GM21526 (cell line): ENCODE measurements around the gene NFIA.

Experiments used
- ATAC-seq: cut with Tn5 transposase; IDR thresholded peaks from one replicate; pipeline ENCODE4 v1.9.1; 2021; ENCODE audit warnings: moderate library complexity; ENCODE audit not compliant: unreplicated experiment, low FRiP score

NFIA gene

DNA sequence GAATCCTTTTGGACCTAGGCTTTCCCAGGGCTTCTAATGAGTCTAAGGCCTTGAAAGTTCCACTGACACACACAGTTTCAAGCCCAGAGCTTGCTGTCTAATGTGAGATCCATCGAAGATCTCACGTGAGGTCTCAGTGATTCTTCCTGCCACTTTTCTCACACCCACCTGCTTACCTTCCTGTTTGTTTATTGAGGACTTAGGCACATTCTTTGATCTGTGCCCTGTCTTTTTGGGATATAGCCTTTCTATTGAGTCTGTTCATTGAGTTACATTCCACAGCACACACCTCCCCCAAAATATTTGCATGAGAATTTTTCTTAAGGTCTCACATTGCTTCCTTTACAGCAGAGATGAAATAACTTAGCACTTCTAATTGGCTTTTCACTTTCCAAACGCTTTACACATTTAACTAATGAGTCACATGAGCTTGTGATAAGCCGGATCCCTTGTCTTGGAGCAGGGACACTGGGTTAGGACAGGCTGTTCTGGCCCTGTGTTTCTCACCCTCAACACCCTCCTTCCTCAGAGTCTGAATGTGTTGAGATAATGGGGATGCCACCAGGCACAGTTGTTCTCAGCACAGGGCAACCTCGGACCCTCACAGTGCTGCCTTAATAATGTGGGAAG is 354.2 kb downstream of the NFIA start:
- no peak for ATAC-seq

DNA sequence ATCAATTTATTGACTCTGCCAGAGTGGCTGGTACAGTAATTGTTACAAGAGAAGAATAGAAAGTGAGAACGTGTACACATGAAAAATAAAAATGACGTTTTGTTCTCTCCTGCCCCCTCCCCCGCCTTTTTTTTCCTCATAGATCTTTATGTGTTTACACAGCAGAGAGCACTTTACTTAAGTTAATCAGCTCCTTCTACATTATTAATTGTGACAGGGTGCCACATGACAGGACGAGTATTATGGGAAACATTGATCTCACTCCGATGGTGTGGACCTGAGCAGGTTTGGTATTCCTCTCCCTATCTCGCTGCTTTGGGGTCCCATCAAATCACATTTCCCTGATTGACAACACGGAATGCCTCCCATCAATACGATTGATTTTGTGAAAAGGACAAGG is 356.9 kb downstream of the NFIA start:
- no peak for ATAC-seq

DNA sequence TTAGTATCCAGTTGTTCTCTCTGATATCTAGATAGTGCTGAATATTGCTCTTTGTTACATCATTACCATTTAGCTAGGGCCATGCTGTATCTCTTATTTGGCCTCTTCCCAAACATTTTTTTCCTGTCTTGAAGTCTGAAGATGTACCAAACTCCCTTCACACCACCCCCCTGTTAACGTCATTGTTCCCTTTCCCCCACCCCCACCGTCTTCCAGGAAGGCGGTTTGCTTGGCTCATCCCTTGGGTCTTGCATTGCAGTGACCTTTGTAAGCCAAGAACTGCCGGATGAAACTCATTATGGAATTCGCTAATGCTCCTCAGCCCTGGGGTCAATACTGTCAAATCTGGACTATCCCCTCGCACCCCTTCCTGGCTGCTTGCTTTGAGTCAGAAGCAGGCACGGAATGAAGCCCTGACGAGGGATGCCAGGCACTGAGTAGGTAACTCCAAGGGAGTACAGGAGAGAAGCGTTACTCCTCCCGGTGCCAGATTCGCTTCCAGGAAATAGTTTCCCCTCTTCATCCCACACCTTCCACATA is 359.4 kb downstream of the NFIA start:
- no peak for ATAC-seq

DNA sequence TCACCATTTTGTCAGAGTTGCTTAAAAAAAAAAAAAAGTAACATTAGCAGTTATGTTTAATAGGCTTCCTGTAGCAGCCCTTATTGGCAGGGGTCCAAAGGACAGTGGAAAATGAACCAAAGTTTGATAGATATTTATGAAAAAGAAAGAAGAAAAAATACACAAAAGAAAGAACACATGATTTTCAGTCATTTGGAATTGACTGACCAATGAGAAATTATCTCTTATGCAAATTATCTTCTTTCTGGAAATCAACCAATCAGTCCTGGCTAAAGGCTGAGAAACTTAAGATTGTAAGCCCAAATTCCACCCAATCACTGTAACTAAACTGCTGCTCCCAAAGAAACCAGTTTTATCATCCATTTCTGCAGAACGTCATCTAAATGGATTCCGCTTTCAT is 360.2 kb downstream of the NFIA start:
- no peak for ATAC-seq

DNA sequence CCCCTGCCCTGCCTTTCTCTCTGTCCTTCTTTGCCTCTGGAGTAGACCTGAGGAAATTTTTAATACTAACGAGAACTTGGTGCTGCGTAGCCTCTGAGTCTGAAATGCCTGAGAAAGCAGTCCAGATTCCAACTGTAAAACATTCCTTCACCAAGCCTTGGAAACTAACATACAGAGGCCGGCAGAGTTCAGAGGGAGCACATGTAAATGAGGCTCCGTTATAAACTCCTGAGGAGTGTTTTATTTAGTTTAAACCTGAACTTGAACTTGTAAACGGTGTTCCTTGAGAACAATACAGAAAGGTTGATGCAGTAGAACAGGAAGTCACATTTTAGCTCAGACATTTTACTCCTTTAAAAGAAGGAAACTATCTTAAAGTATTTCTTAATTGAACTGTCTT is 361.9 kb downstream of the NFIA start:
- ATAC-seq = no peak

DNA sequence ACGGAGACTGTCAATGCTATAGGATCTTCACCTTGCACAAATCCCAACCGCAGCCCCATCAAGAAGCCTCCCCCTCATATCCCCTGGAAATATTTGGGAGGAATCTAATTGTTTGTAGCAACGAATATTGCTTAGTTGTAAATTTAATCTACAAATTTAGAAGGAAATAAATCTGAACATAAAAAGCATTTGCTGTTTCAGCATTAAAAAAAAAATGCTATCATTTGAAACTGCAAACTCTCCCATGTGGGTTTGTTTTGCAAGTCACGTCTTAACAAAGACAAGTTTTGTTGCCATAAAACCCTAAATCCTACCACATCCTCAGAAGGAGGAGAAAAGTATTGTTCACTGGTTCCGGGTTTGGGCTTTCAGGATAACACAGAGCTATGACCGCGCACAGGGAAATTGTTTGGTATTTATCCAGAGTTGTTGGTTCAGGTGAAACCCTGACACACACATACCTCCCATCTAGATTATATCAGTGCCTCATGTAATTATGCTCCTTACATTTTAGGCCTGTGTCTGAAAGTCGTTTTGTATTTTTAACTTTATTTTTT is 363.0 kb downstream of the NFIA start:
- no peak for ATAC-seq

DNA sequence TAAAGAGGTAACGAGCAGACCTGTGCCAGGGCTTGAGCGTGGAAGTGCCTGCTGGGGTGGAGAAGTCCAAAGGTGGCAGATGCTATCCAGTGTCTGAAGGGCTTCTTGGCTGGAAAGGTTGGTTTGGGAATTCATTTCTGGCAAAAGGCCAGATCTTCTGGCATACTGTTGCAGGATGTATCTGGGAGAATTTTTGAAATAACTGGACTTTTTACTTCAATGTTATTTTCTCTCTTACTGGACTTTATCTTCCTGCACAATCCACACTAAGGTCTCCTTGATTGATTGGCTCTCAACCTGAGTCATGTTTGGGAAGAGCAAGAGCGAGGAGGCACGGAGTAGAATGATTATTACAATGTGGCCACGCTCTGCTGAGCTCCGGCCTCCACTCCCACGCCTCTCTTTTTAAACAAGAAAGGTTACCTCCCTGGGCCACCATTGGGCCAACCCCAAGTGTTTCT is 364.2 kb downstream of the NFIA start:
- ATAC-seq = no peak

DNA sequence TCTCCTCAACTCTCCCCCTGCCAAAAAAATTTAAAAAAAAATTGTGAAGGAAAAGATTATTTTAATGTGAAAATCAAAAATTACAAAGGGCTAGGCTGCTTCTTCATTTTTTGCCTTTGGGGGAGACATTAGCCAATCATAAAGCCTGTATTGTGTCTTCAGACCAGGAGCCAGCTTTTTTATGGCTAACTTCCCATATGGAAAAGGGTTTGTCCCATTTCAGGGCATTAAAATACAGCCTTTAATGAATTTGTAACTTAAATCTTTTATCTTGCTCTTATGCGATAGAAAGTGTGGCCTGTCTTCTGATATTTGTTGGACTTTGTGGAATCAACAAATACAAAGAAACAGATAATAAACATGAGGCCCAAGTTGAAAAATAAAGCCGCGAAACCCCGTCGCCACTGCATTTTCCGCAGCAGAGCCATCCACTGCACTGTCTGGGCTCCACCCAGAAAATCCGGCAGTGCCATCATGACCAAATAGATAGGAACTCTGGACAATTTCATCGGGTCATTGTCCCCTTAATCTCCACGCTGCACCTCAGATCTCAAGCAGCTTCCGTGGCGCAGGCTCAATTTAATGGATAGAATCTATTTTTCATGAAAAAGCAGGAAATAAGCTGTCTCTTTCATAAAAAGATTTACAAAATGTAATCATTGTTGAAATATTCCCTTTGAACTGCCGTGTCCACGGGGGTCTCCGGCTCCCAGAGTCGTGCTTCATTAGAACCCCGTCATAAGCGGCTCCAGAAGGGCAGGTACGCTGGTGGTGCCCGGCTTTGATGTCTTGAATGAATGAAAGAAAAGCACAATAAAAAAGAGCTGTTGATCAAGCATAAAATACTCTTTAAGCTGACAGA is 365.0 kb downstream of the NFIA start:
- ATAC-seq = no peak

DNA sequence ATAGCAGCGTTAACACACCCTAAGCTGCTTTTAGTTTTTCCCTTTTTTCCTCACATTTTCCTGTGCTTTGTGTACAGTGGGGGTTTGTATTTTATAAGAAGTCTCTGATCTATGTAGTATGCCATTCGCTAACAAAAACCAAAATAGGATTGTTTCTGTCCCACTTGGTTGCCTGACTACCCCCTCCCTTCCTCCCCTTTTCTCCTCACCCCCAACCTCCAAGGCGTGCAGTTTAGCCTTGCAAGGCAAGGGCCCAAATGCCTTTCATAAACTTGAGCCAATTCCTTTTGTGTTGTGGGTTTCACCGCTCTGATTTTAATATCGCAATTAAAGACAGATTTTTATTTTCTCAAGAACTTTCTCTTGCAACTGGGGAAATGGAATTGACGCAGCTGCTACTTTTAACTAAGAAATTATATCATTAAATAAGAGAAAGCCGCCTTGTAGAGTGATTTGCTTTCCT is 365.6 kb downstream of the NFIA start:
- no peak for ATAC-seq

DNA sequence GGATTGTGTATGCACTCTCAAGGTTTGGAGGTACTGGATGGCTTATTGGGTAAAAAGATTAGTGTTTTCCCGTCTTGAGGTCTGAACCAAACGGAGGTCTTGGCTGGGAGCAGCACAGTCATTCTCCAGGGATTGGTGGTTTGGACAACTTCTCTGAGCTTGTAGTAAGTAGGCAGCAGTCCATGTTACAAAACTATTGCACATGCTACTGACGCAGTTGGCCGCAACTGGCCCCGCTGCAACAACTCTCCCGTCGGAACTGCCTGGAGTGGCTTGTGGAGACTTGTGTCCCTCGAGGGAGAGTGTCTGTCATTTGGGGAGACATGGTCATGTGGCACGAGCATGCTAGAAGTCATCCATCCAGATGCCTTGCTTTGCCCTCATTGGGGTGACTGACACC is 366.6 kb downstream of the NFIA start:
- ATAC-seq = no peak

DNA sequence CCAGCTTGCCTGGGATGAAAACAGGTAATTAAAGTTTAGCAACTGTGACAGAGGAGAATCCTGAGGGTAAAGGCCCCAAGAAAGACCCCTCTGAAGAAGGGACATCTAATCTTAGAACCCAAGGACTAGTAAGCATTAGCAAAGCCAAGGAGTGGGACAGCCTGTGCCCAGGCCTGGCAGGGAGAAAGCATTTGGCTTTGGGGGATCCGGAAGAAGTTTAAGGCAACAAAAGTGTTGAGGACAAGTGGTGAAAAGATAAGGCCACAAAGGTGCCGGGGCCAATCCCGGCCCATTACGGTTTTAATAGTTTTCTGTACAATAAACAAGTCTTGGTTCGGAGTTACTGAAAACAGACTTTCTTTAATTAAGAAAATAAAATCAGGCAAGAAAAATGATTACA is 367.0 kb downstream of the NFIA start:
- ATAC-seq = no peak

DNA sequence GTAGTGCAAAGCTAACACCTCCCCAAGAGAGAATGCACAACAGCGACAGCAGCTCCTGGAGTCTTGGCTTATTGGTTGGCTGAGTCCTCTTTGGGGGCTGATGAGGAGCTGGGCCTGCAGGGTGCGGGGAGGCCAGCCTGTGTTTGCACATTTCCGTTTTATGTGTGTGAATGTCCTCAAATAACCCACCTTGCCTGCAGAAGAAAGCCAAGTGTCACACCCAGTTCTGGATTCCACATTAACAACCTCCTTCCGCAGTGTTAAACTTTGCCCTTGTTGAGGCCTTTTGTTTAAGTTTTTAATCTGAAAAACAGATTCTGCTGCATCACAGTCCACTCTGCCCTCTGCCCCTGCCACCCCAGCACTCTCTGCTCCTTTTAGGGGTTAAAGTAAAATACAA is 368.1 kb downstream of the NFIA start:
- no peak for ATAC-seq

DNA sequence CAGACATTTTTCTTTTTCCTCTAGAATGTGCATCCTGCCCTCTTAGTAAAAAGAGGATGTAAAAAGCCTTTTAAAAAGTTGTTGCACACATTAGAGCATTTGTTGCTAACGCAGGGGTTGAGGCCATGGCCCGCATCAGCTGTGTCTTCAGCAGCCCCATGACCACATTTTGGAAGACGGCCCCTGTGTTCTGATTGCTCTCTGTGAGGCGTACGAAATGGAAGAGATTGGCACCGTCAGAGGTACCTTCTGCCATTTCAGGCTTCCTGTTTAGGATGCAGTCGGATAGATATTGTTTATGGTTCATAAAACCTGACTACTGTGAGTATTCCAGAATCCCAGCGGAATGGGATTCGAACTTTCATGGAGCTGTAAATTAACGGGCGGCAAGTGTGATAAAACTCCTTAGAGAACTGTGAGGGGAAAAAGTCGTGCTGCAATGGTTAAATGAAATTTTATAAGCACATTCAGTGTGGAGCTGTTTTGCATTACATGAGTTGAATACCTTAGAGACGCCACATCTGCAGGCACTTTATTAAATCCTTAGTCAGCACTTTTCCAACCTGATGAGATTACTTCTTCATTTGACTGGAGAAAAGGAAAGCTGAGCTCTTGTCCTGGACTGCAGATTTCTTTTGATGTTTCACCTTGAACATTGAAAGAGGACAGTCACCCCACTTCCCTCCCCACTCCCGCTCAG is 368.7 kb downstream of the NFIA start:
- no peak for ATAC-seq

DNA sequence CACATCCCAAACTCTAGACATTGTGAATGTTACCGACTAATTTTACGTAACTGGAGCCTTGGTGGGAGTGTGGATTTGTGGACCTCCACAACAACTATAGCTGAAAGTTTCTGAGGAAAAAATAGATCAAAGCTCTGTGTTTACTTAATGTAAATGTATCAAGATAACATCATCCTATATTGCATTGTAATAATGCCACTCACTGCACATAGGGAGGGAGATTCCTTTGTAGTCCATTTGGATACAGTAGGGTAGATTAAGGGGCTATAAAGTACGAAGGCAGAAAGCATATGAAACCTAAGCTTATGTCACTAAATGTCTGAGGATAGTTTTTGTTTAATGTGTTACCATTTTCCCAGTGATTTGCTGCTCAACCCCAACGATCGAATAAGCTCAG is 369.2 kb downstream of the NFIA start:
- no peak for ATAC-seq

DNA sequence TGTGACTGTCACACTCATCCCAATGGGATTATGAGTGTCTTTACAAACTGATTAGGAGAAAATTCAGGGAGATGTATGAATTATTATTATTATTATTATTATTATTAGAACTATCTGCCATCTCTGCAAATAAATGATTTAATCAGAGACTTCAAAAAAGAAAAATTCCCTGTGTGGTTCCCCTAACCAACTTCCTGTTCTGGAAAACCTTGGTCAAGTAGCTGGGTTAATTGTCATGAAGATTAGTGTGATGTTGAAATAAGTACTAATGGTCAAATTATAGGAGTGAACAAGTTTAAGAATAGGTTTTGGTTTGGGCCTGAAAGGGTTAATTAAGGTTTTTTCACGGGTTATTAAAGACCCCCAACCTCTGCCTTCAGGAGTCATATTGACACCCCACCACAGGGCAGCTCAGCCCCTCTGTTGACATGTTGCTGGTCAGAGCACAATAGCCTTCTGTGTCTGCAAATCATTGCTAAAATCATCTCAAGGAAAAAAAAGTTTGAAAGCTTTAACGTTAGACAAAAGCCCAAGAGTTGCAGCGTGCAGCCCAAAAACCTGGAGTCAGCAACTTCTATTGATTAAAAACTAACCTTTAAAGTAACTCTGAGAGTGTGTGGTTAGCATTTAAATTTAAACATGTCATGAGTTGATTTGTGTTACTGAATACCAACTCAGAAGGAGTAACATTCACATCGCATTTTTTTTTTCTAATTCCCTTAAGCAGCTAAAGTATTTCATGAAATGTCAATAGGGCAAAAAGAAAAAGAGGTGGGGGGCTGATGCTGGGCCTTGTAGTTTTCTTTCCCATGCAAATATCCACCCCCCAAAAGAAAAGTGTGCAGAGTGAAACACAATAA is 370.0 kb downstream of the NFIA start:
- no peak for ATAC-seq

DNA sequence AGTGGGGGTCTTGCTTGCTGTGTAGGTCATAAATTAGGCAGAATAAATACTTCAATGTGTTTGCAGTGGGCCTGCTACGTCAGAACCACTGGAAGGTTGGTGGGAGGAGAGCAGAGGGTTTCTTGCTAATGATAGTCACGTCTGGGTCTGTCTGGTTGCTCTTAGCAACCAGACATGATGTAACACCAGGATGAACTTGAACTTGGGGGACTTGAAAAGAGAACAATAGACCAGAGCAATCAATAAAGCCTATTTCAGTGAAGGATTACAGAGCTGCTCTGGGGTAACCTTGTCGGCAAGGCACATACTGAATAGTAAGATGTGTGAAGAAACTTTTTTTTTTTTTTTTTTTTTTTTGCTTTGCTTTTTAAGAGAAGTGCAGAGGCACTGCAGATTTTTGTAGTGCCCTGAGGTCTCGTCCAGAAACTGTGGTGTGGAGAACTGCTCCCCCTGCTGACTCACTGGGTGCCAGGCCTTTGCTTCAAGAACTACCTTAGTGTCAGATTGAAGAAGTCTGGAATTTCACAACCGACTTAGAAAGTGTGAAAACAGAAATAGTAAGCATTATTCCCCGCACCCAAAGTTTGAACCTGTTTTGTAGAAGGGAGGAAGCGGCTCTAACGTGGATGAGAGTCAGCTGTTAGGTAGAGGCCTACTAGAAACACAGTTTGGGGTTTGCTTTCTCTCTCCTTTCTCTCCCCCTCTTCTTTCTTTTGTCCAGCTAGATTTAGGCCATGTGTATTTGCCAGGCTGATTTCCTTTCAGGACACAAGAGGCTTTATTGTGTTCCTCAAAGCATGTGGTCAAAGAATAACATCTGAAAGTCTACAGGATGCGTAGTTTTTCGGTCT is 371.0 kb downstream of the NFIA start:
- no peak for ATAC-seq

DNA sequence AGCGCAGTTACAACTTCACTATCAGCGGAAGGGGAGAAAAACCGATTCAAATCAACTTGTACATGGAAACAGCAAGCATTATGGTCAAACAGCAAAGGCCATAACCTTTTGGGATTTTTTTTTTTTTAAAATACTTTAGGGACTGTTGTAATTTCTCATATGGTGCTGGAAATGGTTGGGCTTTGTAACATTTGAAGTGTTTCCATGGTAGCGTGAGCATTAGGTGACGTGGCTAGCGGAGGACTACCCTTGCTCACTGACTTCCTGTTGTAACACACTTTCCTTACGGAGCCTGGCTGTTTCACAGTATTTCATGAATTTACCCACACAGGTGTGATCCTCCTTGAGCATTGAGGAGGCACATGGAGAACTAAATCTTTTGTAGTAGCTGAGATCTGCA is 373.0 kb downstream of the NFIA start:
- no peak for ATAC-seq

DNA sequence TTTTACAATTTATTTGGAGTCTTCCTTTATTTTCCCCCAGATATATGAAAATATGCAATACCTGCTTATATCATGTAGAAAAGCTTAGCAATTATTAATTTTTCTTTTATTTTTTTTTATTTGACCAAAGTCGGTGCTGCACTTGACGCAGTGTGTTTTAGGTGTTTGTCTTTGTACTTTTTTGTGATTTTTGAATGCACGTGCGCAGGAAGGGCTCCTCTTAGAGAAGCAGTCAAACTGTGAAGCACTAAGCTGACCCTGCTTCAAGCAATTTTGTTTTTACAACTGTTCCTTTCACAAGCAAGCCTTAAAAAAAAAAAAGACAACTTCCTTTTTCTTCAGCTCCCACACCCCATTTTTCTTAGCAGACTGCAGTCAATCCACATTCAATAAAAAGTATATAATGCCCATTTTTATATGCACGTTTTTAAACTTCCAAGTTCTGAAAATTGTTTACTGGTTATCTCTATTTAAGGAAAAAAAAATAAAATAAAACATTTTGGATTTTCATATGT is 375.2 kb downstream of the NFIA start:
- ATAC-seq = no peak

DNA sequence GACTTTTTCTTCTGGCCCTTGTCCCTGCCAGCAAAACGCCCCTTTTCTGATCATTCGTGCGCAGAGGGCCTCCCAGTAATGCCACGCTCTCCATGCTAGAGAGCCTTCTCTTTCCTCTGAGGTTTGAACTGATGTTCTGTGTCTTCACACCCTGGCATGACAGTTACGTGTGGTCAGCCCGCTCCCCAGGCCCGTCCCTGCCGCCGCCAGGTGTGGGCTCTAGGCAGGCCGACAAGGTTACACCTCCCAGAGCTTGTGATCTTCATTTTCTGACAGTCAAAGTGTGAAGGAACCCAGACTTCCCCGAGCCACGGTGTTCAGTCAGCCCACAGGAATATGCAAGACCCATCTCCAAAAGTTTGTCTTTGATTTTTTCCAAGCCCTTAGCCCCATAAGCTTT is 377.0 kb downstream of the NFIA start:
- ATAC-seq = no peak
